ENCODE data around the gene FAM174A.
"Not testable (repeated sequence)": the region's sequence is repeated elsewhere in the genome, so short reads cannot be mapped to it uniquely, and the experiment has no call there.

GRCh38 chr5:100604021-100604420 is 68.8 kb downstream of the FAM174A start:
- not testable (repeated sequence) for TF ChIP-seq TCF7 (IDR thresholded peaks at IDR 0.05; ENCODE audit: borderline replicate concordance); SREBF2 (CRISPR knock-in tag; IDR thresholded peaks at IDR 0.05); ZSCAN29 (IDR thresholded peaks at IDR 0.05); ZNF121 (CRISPR knock-in tag; conservative IDR thresholded peaks at IDR 0.05); ZNF133 (CRISPR knock-in tag; IDR thresholded peaks at IDR 0.05); CTCF (IDR thresholded peaks at IDR 0.05 in 2 of 3, conservative IDR thresholded peaks at IDR 0.05 in 1 of 3; ENCODE audit: insufficient read depth in 2 of 3, low read depth in 1 of 3, low read length in 3 of 3); SMARCC2 (IDR thresholded peaks at IDR 0.05; ENCODE audit: low read depth); NFXL1 (CRISPR knock-in tag; IDR thresholded peaks at IDR 0.05); NCOA2 (IDR thresholded peaks at IDR 0.05; ENCODE audit: partially characterized antibody in 2 of 2); EP300 (IDR thresholded peaks at IDR 0.05; ENCODE audit: low read length); MAFF (IDR thresholded peaks at IDR 0.05; ENCODE audit: low read length); EZH2 (IDR thresholded peaks at IDR 0.05; ENCODE audit: borderline replicate concordance, low read depth, low read length); FUS (optimal IDR thresholded peaks at IDR 0.05; ENCODE audit: low read depth, low read length); C11orf30 (IDR thresholded peaks at IDR 0.05; ENCODE audit: low read depth)
